Body of pancreas (tissue), 4 donors: ENCODE measurements around the gene NSL1. TPM values are rescaled to one million over a fixed set of nuclear protein-coding genes. Genes with fewer than 3 reads are reported as not detected.

ENCODE experiments used
- ATAC-seq: fragments of 150-250 bp; one replicate; pipeline ENCODE4 v1.9.1; 2016
- DNase-seq, 4 donors: peaks; one replicate each; pipeline ENCODE4 v3.0.0-alpha.2; 2019
- H3K27ac ChIP-seq, 4 donors: fragments of 200-600 bp; sonication (generic); 1 replicate in 3 of 4; 2 replicates in 1 of 4; pipeline versions ENCODE4 v1.5.1 to v1.6.1; 2016 to 2019; ENCODE audit warnings: mild to moderate bottlenecking in 1 of 4, mixed read lengths in 1 of 4, moderate library complexity in 1 of 4
- H3K27me3 ChIP-seq, 2 donors: fragments of 200-600 bp; sonication (generic); one replicate each; pipeline ENCODE4 v1.6.0; 2016; ENCODE audit warnings: mild to moderate bottlenecking in 1 of 2
- H3K36me3 ChIP-seq, 2 donors: fragments of 200-600 bp; sonication (generic); replicated peaks in 1 of 2; 2 replicates each; pipeline ENCODE4 v1.5.1; 2016; ENCODE audit warnings: low read depth in 2 of 2; ENCODE audit not compliant: insufficient read depth in 1 of 2
- H3K4me1 ChIP-seq: fragments of 200-600 bp; sonication (generic); one replicate; pipeline ENCODE4 v1.6.0; 2016
- H3K4me3 ChIP-seq, 2 donors: fragments of 200-600 bp; sonication (generic); 1 replicate in 1 of 2; 2 replicates in 1 of 2; pipeline ENCODE4 v1.5.1; 2016 to 2019
- H3K9me3 ChIP-seq, 3 donors: fragments of 200-600 bp; sonication (generic); 1 replicate in 2 of 3; 2 replicates in 1 of 3; pipeline ENCODE4 v1.5.1; 2016
- POLR2A ChIP-seq, 3 donors: fragments of 450-650 bp; IDR thresholded peaks; one replicate each; pipeline ENCODE4 v1.6.1; 2016; ENCODE audit warnings: antibody characterized with exemption in 3 of 3, mild to moderate bottlenecking in 2 of 3
- WGBS, 2 donors: methylation state at CpG; one replicate each; pipeline ENCODE4 v1.1.5; 2017; 5-methylcytosine and 5-hydroxymethylcytosine counted together
- intact Hi-C: fragments of 100-400 bp; cut with DNase I; formaldehyde crosslinking; loops from one replicate; pipeline ENCODE4 v1.15.1; 2023
- total RNA-seq, 2 donors: library from RNA; depleted of rRNA; stranded (reverse); fragments of >200 nt; gene quantifications; one replicate each; pipeline ENCODE4 v1.1.0, GENCODE V29; 2016
- TF ChIP-seq, protein P1 (sequence below), 7 experiments: fragments of 450-650 bp in 4 of 7; fragments of 200-600 bp in 3 of 7; sonication (generic) in 3 of 7; IDR thresholded peaks; one replicate each; pipeline ENCODE4 v1.5.1; 2016 to 2019; ENCODE audit warnings: antibody characterized with exemption in 7 of 7

NSL1 gene
- total RNA-seq, 2 donors from 2014 or later, result 13.8 to 35.8 TPM

DNA sequence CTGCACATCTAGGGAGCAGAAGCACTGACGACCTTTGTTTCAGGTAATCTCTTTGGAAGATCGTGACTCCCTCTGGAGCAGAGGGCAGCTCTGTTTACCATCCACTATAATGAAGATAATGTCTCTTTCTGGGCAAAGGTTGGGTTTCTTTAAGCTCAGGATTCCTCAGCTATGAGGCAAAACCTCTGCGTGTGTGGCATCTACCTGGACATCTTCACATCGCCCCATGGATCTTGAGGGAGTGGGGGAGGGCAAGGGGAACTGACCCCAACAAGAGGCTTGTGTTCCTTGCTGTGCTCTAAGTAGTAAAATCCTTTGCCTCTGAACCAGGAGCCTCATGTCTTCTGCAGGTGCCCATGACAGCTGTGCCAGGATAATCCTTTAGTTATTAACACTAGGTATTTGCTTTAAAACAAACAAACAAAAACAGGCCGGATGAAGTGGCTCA lies 36.3 kb upstream of the NSL1 start:
- Histone ChIP-seq H3K4me1 (peaks cover 3% of the 10 kb centered on the region), H3K4me3 (no peak overlapping the region), H3K27me3 (no peaks in the 10 kb centered on the region), H3K9me3 (peaks cover 0 to 11% (median 0%) of the 10 kb centered on the region in 3 donors), H3K27ac (no peak overlapping the region), H3K36me3 (no peaks in the 10 kb centered on the region)
- intact Hi-C loops, result no loop called here
- ATAC-seq (no peak), DNase-seq (no peak)
- no peak for TF ChIP-seq POLR2A (IDR thresholded peaks at IDR 0.05)
- TF ChIP-seq, protein P1, sequence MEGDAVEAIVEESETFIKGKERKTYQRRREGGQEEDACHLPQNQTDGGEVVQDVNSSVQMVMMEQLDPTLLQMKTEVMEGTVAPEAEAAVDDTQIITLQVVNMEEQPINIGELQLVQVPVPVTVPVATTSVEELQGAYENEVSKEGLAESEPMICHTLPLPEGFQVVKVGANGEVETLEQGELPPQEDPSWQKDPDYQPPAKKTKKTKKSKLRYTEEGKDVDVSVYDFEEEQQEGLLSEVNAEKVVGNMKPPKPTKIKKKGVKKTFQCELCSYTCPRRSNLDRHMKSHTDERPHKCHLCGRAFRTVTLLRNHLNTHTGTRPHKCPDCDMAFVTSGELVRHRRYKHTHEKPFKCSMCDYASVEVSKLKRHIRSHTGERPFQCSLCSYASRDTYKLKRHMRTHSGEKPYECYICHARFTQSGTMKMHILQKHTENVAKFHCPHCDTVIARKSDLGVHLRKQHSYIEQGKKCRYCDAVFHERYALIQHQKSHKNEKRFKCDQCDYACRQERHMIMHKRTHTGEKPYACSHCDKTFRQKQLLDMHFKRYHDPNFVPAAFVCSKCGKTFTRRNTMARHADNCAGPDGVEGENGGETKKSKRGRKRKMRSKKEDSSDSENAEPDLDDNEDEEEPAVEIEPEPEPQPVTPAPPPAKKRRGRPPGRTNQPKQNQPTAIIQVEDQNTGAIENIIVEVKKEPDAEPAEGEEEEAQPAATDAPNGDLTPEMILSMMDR (IDR thresholded peaks at IDR 0.05), result no peak
- WGBS, 2 donors, result 56 to 61% methylated on average over 5 of the region's 5 CpGs

DNA sequence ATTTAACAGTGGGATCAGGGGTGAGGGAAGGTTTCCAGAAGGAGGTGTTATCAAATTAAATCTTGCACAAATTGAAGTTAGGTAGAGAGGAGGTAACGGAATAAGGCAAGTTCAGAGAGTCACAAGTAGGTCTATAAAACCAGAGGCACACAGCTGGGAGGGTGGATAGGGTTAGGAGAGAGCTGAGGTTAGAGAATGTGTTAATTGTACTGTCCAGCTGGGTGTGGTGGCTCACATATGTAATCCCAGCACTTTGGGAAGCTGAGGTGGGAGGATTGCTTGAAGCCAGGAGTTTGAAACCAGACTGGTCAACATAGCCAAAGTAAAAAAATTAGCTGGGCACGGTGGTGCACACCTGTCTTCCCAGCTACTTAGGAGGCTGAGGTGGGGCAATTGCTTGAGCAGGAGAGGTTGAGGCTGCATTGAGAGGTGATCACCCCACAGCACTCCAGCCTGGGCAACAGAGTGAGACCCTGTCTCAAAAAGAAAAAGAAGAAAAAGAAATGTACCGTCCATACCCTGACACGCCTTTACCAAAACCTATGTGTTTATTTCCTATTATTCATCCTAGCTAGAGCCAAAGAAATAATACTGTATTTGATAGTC lies 35.7 kb upstream of the NSL1 start:
- no peaks in the 10 kb centered on the region for H3K27me3 ChIP-seq
- no peak overlapping the region for H3K4me3 ChIP-seq
- TF ChIP-seq, protein P1 (IDR thresholded peaks at IDR 0.05), result no peak
- TF ChIP-seq POLR2A (IDR thresholded peaks at IDR 0.05), result no peak
- intact Hi-C loops, result no loop called here
- WGBS, 2 donors, result 93 to 99% methylated on average over 4 of the region's 4 CpGs
- no peaks in the 10 kb centered on the region for H3K4me1 ChIP-seq
- no peak overlapping the region for H3K27ac ChIP-seq
- no peaks in the 10 kb centered on the region for H3K36me3 ChIP-seq
- H3K9me3 ChIP-seq, result peaks cover 0 to 11% (median 0%) of the 10 kb centered on the region in 3 donors
- no peak for DNase-seq
- ATAC-seq, result no peak

DNA sequence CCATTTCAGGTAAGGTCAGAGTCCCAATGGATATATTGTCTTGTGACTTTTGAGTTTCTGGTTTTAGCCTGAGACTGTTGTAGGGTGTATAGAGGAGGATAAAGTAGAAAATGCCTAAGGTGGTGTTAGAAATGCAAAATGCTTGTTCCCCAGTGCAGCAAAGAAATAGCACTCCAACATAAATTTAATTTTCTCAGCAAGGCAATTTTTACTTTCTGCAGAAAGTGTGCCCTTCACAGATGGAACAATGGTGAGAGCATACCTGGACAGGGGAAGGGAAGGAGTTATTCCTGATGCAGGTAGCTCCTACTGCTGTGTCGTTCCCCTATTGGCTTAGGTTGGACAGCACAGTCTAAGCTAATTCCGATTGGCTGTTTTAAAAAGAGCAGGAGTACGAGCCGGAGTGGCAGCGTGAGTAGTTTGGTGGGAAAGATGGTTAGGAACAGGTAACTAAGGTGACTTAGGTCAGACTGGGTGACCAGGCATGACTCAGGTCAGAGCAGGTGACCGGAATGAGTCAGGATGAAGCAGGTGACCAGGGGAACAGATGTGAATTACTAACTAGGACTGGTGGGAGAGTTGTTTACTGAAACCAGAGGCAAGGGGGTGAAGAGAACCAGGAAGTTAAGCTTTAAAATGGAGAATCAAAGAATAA lies 34.3 kb upstream of the NSL1 start:
- 87 to 89% methylated on average over 6 of the region's 6 CpGs for WGBS, 2 donors
- TF ChIP-seq, protein P1 (IDR thresholded peaks at IDR 0.05), result no peak
- TF ChIP-seq POLR2A (IDR thresholded peaks at IDR 0.05), result no peak
- Histone ChIP-seq H3K4me3 (no peak overlapping the region), H3K27me3 (no peaks in the 10 kb centered on the region), H3K4me1 (no peaks in the 10 kb centered on the region), H3K36me3 (no peaks in the 10 kb centered on the region), H3K27ac (no peak overlapping the region), H3K9me3 (peaks cover 0 to 11% (median 0%) of the 10 kb centered on the region in 3 donors)
- no peak for DNase-seq
- intact Hi-C loops, result no loop called here
- ATAC-seq, result no peak

DNA sequence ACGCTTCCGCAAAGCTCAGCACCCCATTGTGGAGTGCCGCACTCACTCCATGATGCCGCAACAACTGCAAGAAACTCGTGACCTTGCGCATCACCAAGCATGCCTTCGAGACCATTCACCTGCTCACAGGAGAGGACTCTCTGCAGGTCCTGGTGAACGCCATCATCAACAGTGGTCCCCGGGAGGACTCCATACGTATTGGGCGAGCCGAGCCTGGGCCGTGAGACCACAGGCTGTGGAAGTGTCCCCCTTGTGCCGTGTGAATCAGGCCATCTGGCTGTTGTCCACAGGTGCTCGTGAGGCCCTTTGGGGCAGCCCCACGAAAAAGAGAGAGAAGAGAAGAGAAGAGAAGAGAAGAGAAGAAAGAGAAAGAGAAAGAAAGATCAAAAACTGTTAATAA lies 32.6 kb upstream of the NSL1 start:
- WGBS, 2 donors, result 91 to 93% methylated on average over 16 of the region's 16 CpGs
- Histone ChIP-seq H3K27ac (no peak overlapping the region), H3K4me3 (no peak overlapping the region), H3K9me3 (peaks cover 0 to 11% (median 0%) of the 10 kb centered on the region in 3 donors), H3K36me3 (no peaks in the 10 kb centered on the region), H3K27me3 (no peaks in the 10 kb centered on the region), H3K4me1 (no peaks in the 10 kb centered on the region)
- ATAC-seq (no peak), DNase-seq (no peak)
- intact Hi-C loops, result no loop called here
- TF ChIP-seq, protein P1 (IDR thresholded peaks at IDR 0.05), result no peak
- TF ChIP-seq POLR2A (IDR thresholded peaks at IDR 0.05), result no peak
